Mesothelial cell of epicardium (in vitro differentiated cells): ENCODE measurements around the gene TSPAN18. TPM values are rescaled to one million over a fixed set of nuclear protein-coding genes. Genes with fewer than 3 reads are reported as not detected.
A peak's percentile ranks its signal among the peaks of the same experiment; 100 is the strongest.

ENCODE experiments used
- DNase-seq, 2 experiments: peaks; one replicate each; pipeline ENCODE4 v3.0.0; 2021; ENCODE audit warnings: low spot score in 2 of 2; ENCODE audit not compliant: unreplicated experiment in 2 of 2
- H3K27ac Mint-ChIP-seq: 2 replicates; pipeline ENCODE4 v1.8.0; 2021; ENCODE audit warnings: mixed read lengths
- H3K27me3 Mint-ChIP-seq: 2 replicates; pipeline ENCODE4 v1.8.0; 2021; ENCODE audit warnings: low read depth, mixed read lengths
- H3K36me3 Mint-ChIP-seq: 2 replicates; pipeline ENCODE4 v1.8.0; 2021; ENCODE audit warnings: mixed read lengths
- H3K4me1 Mint-ChIP-seq: 2 replicates; pipeline ENCODE4 v1.8.0; 2021; ENCODE audit warnings: mixed read lengths
- H3K4me3 Mint-ChIP-seq: 2 replicates; pipeline ENCODE4 v1.8.0; 2021; ENCODE audit warnings: mild to moderate bottlenecking, moderate library complexity, mixed read lengths
- H3K9me3 Mint-ChIP-seq: 2 replicates; pipeline ENCODE4 v1.8.0; 2021; ENCODE audit warnings: mixed read lengths
- CTCF ChIP-seq: fragments of 200-600 bp; sonication (generic); IDR thresholded peaks from one replicate; pipeline ENCODE4 v1.5.0; 2021; ENCODE audit warnings: antibody characterized with exemption; ENCODE audit not compliant: unreplicated experiment
- total RNA-seq: library from RNA; stranded (reverse); gene quantifications from 3 replicates; pipeline ENCODE4 v1.2.1, GENCODE V29; 2021

TSPAN18 gene
- total RNA-seq, 1 donor from 2014 or later, result 47.4 TPM

DNA sequence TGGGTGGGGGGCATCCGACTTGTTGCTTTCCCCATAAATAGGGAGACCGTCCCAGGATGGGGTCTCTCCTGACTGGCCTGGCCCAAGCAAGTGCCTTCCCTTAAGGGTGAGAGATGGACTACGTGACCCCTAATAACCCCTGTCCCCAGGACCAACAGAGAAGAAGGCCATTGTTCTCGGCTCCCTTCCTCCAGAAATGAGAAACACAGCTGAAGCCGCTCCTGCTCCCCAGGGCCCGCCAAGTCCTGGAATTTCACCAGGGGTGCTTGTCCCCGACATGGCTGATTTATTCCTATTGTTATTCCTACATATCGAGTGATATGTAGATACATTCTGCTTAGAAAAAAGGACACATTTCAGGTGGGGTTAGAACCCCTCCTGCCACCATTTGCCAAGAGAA, 123.2 kb downstream of the TSPAN18 start:
- peaks cover 5% of the 10 kb centered on the region for H3K36me3 Mint-ChIP-seq

DNA sequence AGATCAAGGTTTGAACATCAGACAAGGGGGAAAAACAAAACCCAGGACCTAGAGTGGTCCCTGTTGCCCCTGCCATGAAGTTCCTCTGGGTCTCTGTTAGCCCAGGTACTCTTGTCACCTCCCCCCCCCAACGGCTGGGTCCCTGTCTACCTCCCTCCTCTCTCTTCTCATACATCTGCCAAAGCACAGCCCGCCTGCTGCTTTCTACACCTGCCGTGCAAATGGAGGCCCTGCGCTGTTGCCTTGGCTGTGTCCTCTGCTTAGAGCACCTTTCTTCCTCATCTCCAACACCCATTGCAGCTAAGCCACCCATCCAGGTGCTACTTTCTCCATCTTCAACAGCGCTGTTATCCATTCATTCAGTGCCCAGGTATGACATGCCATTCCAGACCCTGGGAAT, 124.7 kb downstream of the TSPAN18 start:
- Mint-ChIP-seq H3K9me3 (peaks cover 5% of the 10 kb centered on the region), H3K27ac (no peak overlapping the region), H3K36me3 (peaks cover 5% of the 10 kb centered on the region), H3K27me3 (no peaks in the 10 kb centered on the region), H3K4me3 (no peak overlapping the region), H3K4me1 (peaks cover 8% of the 10 kb centered on the region)
- DNase-seq, result no peak
- TF ChIP-seq CTCF, result no peak

More for the DNA sequence above, 123.2 kb downstream of the TSPAN18 start:
- no peak for TF ChIP-seq CTCF
- Mint-ChIP-seq H3K4me3 (no peak overlapping the region), H3K9me3 (peaks cover 5% of the 10 kb centered on the region), H3K4me1 (peaks cover 8% of the 10 kb centered on the region), H3K27ac (no peak overlapping the region), H3K27me3 (no peaks in the 10 kb centered on the region)
- DNase-seq, result no peak

GRCh38 chr11:44852159-44852747, 125.5 kb downstream of the TSPAN18 start:
- Mint-ChIP-seq H3K4me3 (no peak overlapping the region), H3K36me3 (no peaks in the 10 kb centered on the region), H3K4me1 (peaks cover 8% of the 10 kb centered on the region), H3K9me3 (no peaks in the 10 kb centered on the region), H3K27ac (no peak overlapping the region), H3K27me3 (no peaks in the 10 kb centered on the region)
- no peak for DNase-seq
- TF ChIP-seq CTCF, result no peak

DNA sequence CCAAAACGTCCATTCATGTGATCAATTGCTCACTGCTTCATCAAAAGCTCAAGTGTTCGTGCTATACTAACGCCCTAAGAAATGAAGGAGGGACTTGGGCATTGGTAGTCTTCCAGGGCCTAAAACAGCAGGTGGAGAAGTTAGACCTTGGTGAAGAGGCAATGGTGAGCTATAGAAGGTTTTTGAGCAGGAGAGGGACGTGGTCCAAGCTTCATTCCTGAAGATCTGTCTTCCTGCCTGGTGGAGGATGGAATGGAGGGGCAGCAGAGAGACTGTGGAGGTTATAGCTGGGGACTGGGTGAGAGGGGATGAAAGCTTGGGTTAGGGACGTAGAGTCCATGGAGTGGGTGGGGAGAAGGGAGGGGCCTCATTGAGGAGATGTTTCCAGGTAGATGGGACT, 126.2 kb downstream of the TSPAN18 start:
- Mint-ChIP-seq H3K36me3 (no peaks in the 10 kb centered on the region), H3K9me3 (no peaks in the 10 kb centered on the region), H3K27me3 (no peaks in the 10 kb centered on the region), H3K4me3 (no peak overlapping the region), H3K27ac (no peak overlapping the region), H3K4me1 (peaks cover 8% of the 10 kb centered on the region)
- no peak for DNase-seq
- TF ChIP-seq CTCF, result no peak

DNA sequence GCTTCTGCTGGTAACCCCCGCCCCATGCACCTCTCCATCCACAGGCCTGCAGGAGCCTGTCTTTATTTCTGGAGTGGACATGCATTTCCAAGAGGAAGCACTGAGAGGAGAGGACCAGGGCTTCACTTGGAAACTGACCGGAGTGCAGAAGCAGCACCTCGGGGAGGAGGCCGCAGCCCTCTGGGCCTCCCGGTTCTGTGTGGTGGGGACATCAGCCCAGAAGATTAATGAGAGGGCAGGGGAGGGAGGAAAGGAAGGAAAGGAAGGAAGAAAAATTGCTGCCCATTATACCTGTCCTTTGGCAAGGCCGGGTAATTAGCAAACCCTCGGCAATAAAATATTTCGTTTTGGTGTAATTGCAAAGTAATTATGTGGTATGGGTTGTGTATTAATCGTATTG, 126.9 kb downstream of the TSPAN18 start:
- Mint-ChIP-seq H3K27me3 (no peaks in the 10 kb centered on the region), H3K4me3 (no peak overlapping the region), H3K4me1 (peaks cover 8% of the 10 kb centered on the region), H3K9me3 (no peaks in the 10 kb centered on the region), H3K36me3 (no peaks in the 10 kb centered on the region), H3K27ac (peak overlapping the region; percentile 83)
- no peak for TF ChIP-seq CTCF
- no peak for DNase-seq

DNA sequence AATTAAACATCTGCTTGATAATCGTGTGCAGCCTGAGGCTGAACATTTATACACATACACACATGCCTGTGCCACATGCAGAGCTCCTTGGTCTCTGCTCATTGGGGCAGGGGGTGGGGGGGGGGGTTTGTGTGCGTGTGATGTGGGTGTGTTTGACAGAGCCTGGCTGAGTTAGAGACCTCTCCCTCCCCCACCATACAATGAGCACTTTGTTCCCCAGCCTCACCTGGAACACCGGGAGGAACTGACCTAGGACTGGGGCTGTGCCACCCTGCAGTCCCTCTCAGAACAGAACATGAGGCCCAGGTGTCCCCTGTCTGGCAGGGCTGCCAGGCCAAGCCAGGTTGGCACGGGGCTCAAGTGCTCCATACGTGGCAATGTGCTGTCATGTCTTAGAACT, 127.3 kb downstream of the TSPAN18 start:
- H3K27me3 Mint-ChIP-seq, result no peaks in the 10 kb centered on the region
- H3K4me1 Mint-ChIP-seq, result peaks cover 8% of the 10 kb centered on the region
- H3K36me3 Mint-ChIP-seq, result no peaks in the 10 kb centered on the region
- no peak overlapping the region for H3K4me3 Mint-ChIP-seq
- TF ChIP-seq CTCF, result no peak
- H3K9me3 Mint-ChIP-seq, result no peaks in the 10 kb centered on the region
- no peak for DNase-seq
- no peak overlapping the region for H3K27ac Mint-ChIP-seq
